ENCODE results near the gene TUBGCP2. TPM values are rescaled to one million over a fixed set of nuclear protein-coding genes. Genes with fewer than 3 reads are reported as not detected.

Gene TUBGCP2
- total RNA-seq, 4 donors from 2014 or later, result 21.5 to 43.8 (median 36.5) TPM

DNA sequence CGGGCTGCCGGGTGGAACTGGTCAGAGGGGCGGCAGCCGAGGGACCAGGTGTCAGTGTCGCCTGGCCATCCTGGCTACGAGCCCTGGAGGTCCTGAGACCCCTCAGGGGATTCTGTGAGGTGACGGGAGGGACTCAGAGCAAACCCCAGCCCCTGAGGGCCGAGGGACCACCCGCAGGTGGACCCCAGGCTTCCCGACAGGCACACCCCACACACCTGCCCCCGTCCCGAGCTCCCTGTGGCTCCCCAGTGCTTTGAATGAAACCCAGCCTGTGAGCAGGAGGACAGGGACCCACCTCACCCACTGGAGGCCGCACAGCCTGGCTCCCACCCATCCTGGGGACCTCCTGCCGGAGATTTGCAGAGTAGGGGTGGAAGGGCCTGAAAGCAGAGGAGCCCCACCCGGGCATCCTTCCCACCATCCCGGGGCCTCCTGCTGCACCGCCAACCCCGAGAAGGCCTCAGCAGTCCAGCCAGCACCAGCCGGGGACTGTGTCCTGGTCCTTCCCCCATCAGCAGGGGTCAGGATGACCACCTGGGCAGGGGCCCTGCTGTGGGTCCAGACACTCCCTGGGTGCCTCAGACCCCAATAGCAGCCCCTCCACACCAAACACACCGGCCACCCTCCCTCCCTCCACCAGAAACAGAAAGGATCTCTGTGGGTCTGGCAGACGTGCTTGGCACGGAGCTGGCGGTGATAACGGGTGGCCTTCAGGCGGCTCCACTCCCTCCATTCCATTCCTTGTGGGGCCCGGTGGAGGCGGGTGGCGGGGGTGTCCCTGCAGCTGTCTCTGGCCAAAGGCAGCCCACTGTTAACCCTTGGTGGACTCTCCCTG lies 57.1 kb downstream of the TUBGCP2 start:
- H3K4me3 ChIP-seq, result no peak overlapping the region
- no peaks in the 10 kb centered on the region for H3K36me3 ChIP-seq
- intact Hi-C loops (cut with DNase I; ENCODE audit: low total_unique reads) (no loop called here), in situ Hi-C loops (cut with MboI; ENCODE audit: low sequenced_read_pairs in 4 of 4) (no loop called here)
- H3K4me1 ChIP-seq, result no peaks in the 10 kb centered on the region
- no peak for ATAC-seq
- TF ChIP-seq POLR2A (IDR thresholded peaks at IDR 0.05) (no peak), CTCF (IDR thresholded peaks at IDR 0.05 in 4 of 5, conservative IDR thresholded peaks at IDR 0.05 in 1 of 5) (no peak)
- H3K27me3 ChIP-seq, result peaks cover 10 to 23% (median 13%) of the 10 kb centered on the region in 3 donors
- DNase-seq, result no peak
- H3K9me3 ChIP-seq, result no peaks in the 10 kb centered on the region
- no peak overlapping the region for H3K27ac ChIP-seq

DNA sequence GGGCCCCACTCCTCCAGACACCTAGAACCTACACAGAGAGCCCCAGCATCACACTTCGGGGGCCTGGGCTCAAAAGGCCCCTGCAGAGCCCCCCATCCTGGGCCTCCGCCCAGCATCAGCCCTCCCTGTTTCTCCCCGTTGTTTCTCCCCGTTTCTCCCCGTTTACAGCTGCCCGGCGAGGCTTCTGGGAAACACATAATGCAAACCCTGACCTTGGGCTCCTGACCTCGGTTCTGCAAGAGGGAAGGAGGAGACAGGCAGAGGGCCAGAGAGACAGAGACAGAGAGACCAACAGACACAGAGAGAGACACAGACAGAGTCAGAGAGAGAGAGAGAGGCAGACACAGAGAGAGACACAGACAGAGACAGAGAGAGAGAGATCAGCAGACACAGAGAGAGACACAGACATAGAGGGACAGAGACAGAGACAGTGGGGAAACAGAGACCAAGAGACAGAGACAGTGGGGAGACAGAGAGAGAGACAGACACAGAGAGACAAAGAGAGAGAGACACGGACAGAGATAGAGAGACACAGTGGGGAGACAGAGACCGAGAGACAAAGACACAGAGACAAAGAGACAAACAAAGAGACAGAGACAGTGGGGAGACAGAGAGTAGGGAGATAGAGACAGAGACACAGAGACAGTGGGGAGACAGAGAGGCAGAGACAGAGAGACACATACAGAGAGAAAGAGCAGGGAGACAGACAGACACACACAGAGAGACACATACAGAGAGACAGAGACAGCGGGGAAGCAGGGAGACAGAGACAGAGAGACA lies 58.5 kb downstream of the TUBGCP2 start:
- H3K27me3 ChIP-seq, result peaks cover 21 to 28% (median 22%) of the 10 kb centered on the region in 3 donors
- H3K4me1 ChIP-seq, result no peaks in the 10 kb centered on the region
- TF ChIP-seq POLR2A (IDR thresholded peaks at IDR 0.05) (no peak), CTCF (IDR thresholded peaks at IDR 0.05 in 4 of 5, conservative IDR thresholded peaks at IDR 0.05 in 1 of 5) (no peak)
- no peak overlapping the region for H3K27ac ChIP-seq
- H3K9me3 ChIP-seq, result no peaks in the 10 kb centered on the region
- H3K36me3 ChIP-seq, result no peaks in the 10 kb centered on the region
- no peak overlapping the region for H3K4me3 ChIP-seq
- no peak for DNase-seq
- intact Hi-C loops (cut with DNase I; ENCODE audit: low total_unique reads), result no loop called here
- in situ Hi-C loops (cut with MboI; ENCODE audit: low sequenced_read_pairs in 4 of 4), result no loop called here
- ATAC-seq, result no peak

- intact Hi-C loops (cut with DNase I; ENCODE audit: low total_unique reads) (no loop called here), in situ Hi-C loops (cut with MboI; ENCODE audit: low sequenced_read_pairs in 4 of 4) (no loop called here)
- Histone ChIP-seq H3K4me1 (no peaks in the 10 kb centered on the region), H3K9me3 (no peaks in the 10 kb centered on the region), H3K36me3 (no peaks in the 10 kb centered on the region), H3K27ac (no peak overlapping the region), H3K4me3 (no peak overlapping the region), H3K27me3 (peaks cover 21 to 29% (median 28%) of the 10 kb centered on the region in 3 donors)
- DNase-seq, result no peak
- ATAC-seq, result no peak
- TF ChIP-seq CTCF (IDR thresholded peaks at IDR 0.05 in 4 of 5, conservative IDR thresholded peaks at IDR 0.05 in 1 of 5), result no peak
Measured at GRCh38 chr10:133249094-133249780, 59.4 kb downstream of the TUBGCP2 start.

DNA sequence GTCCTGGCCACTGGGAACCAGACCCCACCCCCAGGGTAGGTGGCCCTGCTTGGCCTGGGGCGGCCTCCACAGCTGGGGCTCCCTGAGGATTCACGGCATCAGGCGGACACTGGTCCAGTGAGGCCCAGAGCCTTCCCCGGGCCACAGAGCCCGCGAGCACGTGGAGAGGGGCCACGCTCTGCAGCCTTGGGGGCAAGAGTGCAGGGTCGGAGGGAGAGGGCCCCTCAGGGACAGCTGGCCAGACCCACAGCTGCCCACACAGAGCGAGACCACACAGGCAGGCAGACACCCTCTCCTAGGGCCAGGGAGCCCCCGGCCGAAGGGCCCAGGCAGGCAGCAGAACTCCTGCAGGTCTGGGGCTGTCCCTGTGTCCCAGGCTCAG lies 60.3 kb downstream of the TUBGCP2 start:
- H3K27me3 ChIP-seq, result peaks cover 27 to 35% (median 29%) of the 10 kb centered on the region in 3 donors
- in situ Hi-C loops (cut with MboI; ENCODE audit: low sequenced_read_pairs in 4 of 4), result no loop called here
- no peak for ATAC-seq

More for the DNA sequence above, 60.3 kb downstream of the TUBGCP2 start:
- intact Hi-C loops (cut with DNase I; ENCODE audit: low total_unique reads), result no loop called here
- no peak for DNase-seq
- Histone ChIP-seq H3K4me1 (no peaks in the 10 kb centered on the region), H3K9me3 (no peaks in the 10 kb centered on the region), H3K27ac (no peak overlapping the region), H3K4me3 (no peak overlapping the region), H3K36me3 (no peaks in the 10 kb centered on the region)
- TF ChIP-seq POLR2A (IDR thresholded peaks at IDR 0.05), result no peak
- TF ChIP-seq CTCF (IDR thresholded peaks at IDR 0.05 in 4 of 5, conservative IDR thresholded peaks at IDR 0.05 in 1 of 5), result no peak

All from gastrocnemius medialis (tissue), 4 donors.